Measurements from ENCODE around the gene ABI1. TPM values are rescaled to one million over a fixed set of nuclear protein-coding genes. Genes with fewer than 3 reads are reported as not detected.

The ABI1 gene
- total RNA-seq, 4 donors from 2014 or later, result 28.7 to 55.3 (median 48.5) TPM

DNA sequence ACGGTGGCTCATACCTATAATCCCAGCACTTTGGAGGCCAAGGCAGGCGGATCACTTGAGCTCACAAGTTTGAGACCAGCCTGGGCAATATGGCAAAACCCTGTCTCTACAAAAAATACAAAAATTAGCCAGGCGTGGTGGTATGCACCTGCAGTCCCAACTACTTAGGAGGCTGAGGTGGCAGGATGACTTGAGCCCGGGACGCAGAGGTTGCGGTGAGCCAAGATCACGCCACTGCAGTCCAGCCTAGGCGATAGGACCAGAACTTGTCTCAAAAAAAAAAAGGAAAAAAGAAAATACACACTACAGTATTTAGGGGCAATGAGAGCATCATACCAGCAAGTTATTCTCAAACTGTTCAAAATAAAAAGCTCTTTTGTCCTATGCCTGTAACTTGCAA is 59.5 kb downstream of the ABI1 start:
- H3K27me3 ChIP-seq, result no peaks in the 10 kb centered on the region
- H3K9me3 ChIP-seq, result no peaks in the 10 kb centered on the region
- no peaks in the 10 kb centered on the region for H3K36me3 ChIP-seq
- TF ChIP-seq POLR2A (IDR thresholded peaks at IDR 0.05) (no peak), CTCF (IDR thresholded peaks at IDR 0.05) (no peak)
- H3K4me1 ChIP-seq, result peaks cover 0 to 23% (median 9%) of the 10 kb centered on the region in 4 donors
- no peak overlapping the region for H3K4me3 ChIP-seq
- no peak for DNase-seq
- no peak overlapping the region for H3K27ac ChIP-seq

DNA sequence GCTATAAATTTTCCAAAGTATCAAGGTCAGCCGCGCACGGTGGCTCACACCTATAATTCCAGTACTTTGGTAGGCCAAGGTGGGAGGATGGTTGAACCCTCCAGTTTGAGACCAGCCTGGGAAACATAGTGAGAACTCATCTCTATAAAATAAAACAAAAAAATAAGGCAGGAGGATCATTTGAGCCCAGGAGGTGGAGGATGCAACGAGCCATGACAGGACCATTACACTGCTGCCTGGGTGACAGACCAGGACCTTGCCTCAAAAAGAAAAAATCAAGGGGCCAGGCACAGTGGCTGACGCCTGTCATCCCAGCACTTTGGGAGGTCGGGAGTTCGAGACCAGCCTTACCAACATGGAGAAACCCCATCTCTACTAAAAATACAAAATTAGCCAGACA is 60.3 kb downstream of the ABI1 start:
- TF ChIP-seq POLR2A (IDR thresholded peaks at IDR 0.05) (no peak), CTCF (IDR thresholded peaks at IDR 0.05) (no peak)
- no peak for DNase-seq
- Histone ChIP-seq H3K36me3 (no peaks in the 10 kb centered on the region), H3K9me3 (peaks cover 0 to 5% (median 0%) of the 10 kb centered on the region in 4 donors), H3K27me3 (no peaks in the 10 kb centered on the region), H3K4me3 (no peak overlapping the region), H3K27ac (peak overlapping the region in 1 of 4 donors; percentile 34), H3K4me1 (peaks cover 0 to 23% (median 9%) of the 10 kb centered on the region in 4 donors)

DNA sequence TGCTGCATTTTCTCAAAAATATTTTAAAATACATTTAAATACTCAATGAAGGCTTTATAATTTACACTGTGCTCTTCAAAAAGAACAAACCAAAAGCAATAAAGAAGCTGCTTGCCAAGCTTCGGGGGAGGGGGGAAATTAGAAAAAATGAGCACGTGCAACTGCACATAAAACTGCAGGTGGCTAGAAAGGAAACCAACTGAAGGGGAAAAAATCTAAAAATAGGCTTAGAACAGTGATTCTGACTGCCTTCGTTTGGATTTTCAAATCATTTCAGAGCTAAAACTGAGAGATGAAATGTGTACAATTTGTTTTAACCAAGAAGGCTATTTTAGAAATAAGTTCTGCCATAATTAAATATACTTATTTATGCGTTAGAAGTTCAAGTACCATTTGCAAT is 61.4 kb downstream of the ABI1 start:
- no peaks in the 10 kb centered on the region for H3K27me3 ChIP-seq
- TF ChIP-seq CTCF (IDR thresholded peaks at IDR 0.05), result no peak
- TF ChIP-seq POLR2A (IDR thresholded peaks at IDR 0.05), result no peak
- H3K36me3 ChIP-seq, result no peaks in the 10 kb centered on the region
- H3K4me3 ChIP-seq, result no peak overlapping the region
- DNase-seq, result peak in 2 of 3 donors; percentile 57 to 62
- peaks cover 0 to 6% (median 0%) of the 10 kb centered on the region in 4 donors for H3K9me3 ChIP-seq
- H3K27ac ChIP-seq, result peak overlapping the region in 1 of 4 donors; percentile 3
- peaks cover 0 to 19% (median 9%) of the 10 kb centered on the region in 4 donors for H3K4me1 ChIP-seq

DNA sequence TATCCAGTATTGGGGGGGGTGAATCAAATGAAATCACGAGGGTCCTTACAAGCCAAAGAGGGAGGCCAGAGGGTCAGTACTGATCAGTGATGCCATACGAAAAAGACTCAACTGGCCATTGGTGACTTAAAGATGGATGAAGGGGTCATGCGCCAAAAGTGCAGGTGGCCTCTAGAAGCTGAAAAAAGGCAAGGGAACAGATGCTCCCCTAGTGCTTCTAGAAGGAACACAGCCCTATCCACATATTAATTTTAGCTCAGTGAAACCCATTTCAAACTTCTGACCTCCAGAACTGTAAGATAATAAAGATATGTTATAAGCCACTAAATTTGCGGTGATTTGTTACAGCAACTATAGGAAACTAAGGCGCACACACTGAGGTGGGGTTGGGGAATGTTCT is 62.5 kb downstream of the ABI1 start:
- H3K9me3 ChIP-seq, result peaks cover 0 to 6% (median 0%) of the 10 kb centered on the region in 4 donors
- no peaks in the 10 kb centered on the region for H3K36me3 ChIP-seq
- H3K4me3 ChIP-seq, result no peak overlapping the region
- peaks cover 0 to 10% (median 6%) of the 10 kb centered on the region in 4 donors for H3K4me1 ChIP-seq
- no peak overlapping the region for H3K27ac ChIP-seq
- TF ChIP-seq POLR2A (IDR thresholded peaks at IDR 0.05) (no peak), CTCF (IDR thresholded peaks at IDR 0.05) (no peak)
- DNase-seq, result no peak
- no peaks in the 10 kb centered on the region for H3K27me3 ChIP-seq

- no peak for TF ChIP-seq POLR2A (IDR thresholded peaks at IDR 0.05)
- TF ChIP-seq CTCF (IDR thresholded peaks at IDR 0.05), result no peak
- Histone ChIP-seq H3K4me1 (peaks cover 0 to 7% (median 1%) of the 10 kb centered on the region in 4 donors), H3K9me3 (peaks cover 0 to 6% (median 0%) of the 10 kb centered on the region in 4 donors), H3K4me3 (no peak overlapping the region), H3K27ac (no peak overlapping the region), H3K36me3 (no peaks in the 10 kb centered on the region), H3K27me3 (no peaks in the 10 kb centered on the region)
- no peak for DNase-seq
These were observed 63.4 kb downstream of the ABI1 start for GRCh38 chr10:26797340-26797739.
